ENCODE results near the gene SNRNP40.
"Not testable (repeated sequence)": the region's sequence is repeated elsewhere in the genome, so short reads cannot be mapped to it uniquely, and the experiment has no call there.

Gene SNRNP40

GRCh38 chr1:31273619-31274018, 23.0 kb downstream of the SNRNP40 start:
- no peak for TF ChIP-seq CTCF (IDR thresholded peaks at IDR 0.05)
- Histone ChIP-seq H3K4me1 (peaks cover 0 to 6% (median 3%) of the 10 kb centered on the region in 4 donors), H3K9me3 (no peaks in the 10 kb centered on the region), H3K4me3 (no peak overlapping the region), H3K36me3 (peaks cover 42 to 80% (median 50%) of the 10 kb centered on the region in 3 donors), H3K27me3 (no peaks in the 10 kb centered on the region), H3K27ac (no peak overlapping the region)
- DNase-seq: no peak
- intact Hi-C loops (cut with DNase I; ENCODE audit: low total_unique reads): no loop called here

- intact Hi-C loops (cut with DNase I; ENCODE audit: low total_unique reads): no loop called here
- Histone ChIP-seq H3K27ac (no peak overlapping the region), H3K4me1 (peaks cover 0 to 6% (median 3%) of the 10 kb centered on the region in 4 donors), H3K4me3 (no peak overlapping the region), H3K9me3 (no peaks in the 10 kb centered on the region), H3K36me3 (peaks cover 46 to 80% (median 50%) of the 10 kb centered on the region in 3 donors), H3K27me3 (no peaks in the 10 kb centered on the region)
- no peak for TF ChIP-seq CTCF (IDR thresholded peaks at IDR 0.05)
- DNase-seq: no peak
These were observed 24.2 kb downstream of the SNRNP40 start for GRCh38 chr1:31272369-31272768.

- H3K4me1 ChIP-seq: peaks cover 0 to 11% (median 4%) of the 10 kb centered on the region in 4 donors
- peaks cover 46 to 65% (median 62%) of the 10 kb centered on the region in 3 donors for H3K36me3 ChIP-seq
- DNase-seq: no peak
- TF ChIP-seq CTCF (IDR thresholded peaks at IDR 0.05): no peak
- no peak overlapping the region for H3K27ac ChIP-seq
- H3K9me3 ChIP-seq: no peaks in the 10 kb centered on the region
- no peaks in the 10 kb centered on the region for H3K27me3 ChIP-seq
- intact Hi-C loops (cut with DNase I; ENCODE audit: low total_unique reads): no loop called here
- H3K4me3 ChIP-seq: no peak overlapping the region
These were observed 30.0 kb downstream of the SNRNP40 start for GRCh38 chr1:31266547-31266946.

GRCh38 chr1:31264790-31265386, 31.7 kb downstream of the SNRNP40 start:
- TF ChIP-seq CTCF (IDR thresholded peaks at IDR 0.05): no peak
- H3K4me1 ChIP-seq: peaks cover 0 to 11% (median 4%) of the 10 kb centered on the region in 4 donors
- H3K27ac ChIP-seq: no peak overlapping the region
- no peaks in the 10 kb centered on the region for H3K9me3 ChIP-seq
- H3K4me3 ChIP-seq: no peak overlapping the region
- peaks cover 41 to 69% (median 64%) of the 10 kb centered on the region in 3 donors for H3K36me3 ChIP-seq
- intact Hi-C loops (cut with DNase I; ENCODE audit: low total_unique reads): no loop called here
- H3K27me3 ChIP-seq: no peaks in the 10 kb centered on the region
- no peak for DNase-seq

GRCh38 chr1:31263408-31263807, 33.2 kb downstream of the SNRNP40 start:
- no peaks in the 10 kb centered on the region for H3K9me3 ChIP-seq
- TF ChIP-seq CTCF (IDR thresholded peaks at IDR 0.05): no peak
- peaks cover 47 to 70% (median 67%) of the 10 kb centered on the region in 3 donors for H3K36me3 ChIP-seq
- intact Hi-C loops (cut with DNase I; ENCODE audit: low total_unique reads): no loop called here
- H3K4me3 ChIP-seq: no peak overlapping the region
- H3K4me1 ChIP-seq: peaks cover 0 to 11% (median 4%) of the 10 kb centered on the region in 4 donors
- H3K27me3 ChIP-seq: no peaks in the 10 kb centered on the region
- no peak overlapping the region for H3K27ac ChIP-seq
- no peak for DNase-seq

GRCh38 chr1:31262393-31262792, 34.2 kb downstream of the SNRNP40 start:
- not testable (repeated sequence) for H3K27ac ChIP-seq
- H3K36me3 ChIP-seq: peaks cover 47 to 70% (median 67%) of the 10 kb centered on the region in 3 donors

More at GRCh38 chr1:31262393-31262792, 34.2 kb downstream of the SNRNP40 start:
- peaks cover 0 to 11% (median 4%) of the 10 kb centered on the region in 4 donors for H3K4me1 ChIP-seq
- H3K9me3 ChIP-seq; H3K27me3 ChIP-seq; H3K4me3 ChIP-seq; DNase-seq; intact Hi-C loops (cut with DNase I; ENCODE audit: low total_unique reads): not testable (repeated sequence)
